ENCODE measurements around the gene TMEM129. TPM values are rescaled to one million over a fixed set of nuclear protein-coding genes. Genes with fewer than 3 reads are reported as not detected.

The TMEM129 gene
- total RNA-seq, 1 experiment from 2014 or later: 29.8 TPM

- intact Hi-C loops (cut with micrococcal nuclease; ENCODE audit: unreplicated experiment): no loop called here
- Mint-ChIP-seq H3K27me3 (ENCODE audit: unreplicated experiment) (peaks cover 8% of the 10 kb centered on the region), H3K4me3 (ENCODE audit: low read depth, unreplicated experiment) (no peak overlapping the region), H3K9me3 (ENCODE audit: low read depth, unreplicated experiment) (no peaks in the 10 kb centered on the region), H3K27ac (ENCODE audit: unreplicated experiment) (no peak overlapping the region), H3K4me1 (ENCODE audit: low read depth, unreplicated experiment) (no peaks in the 10 kb centered on the region), H3K36me3 (ENCODE audit: insufficient read depth, unreplicated experiment) (no peaks in the 10 kb centered on the region)
- DNase-seq: no peak
- BruUV-seq (replicated peaks): no TSS peak
- CTCF ChIA-PET: interaction anchor here (0.7 kb wide), 1 partner anchor 634 kb away, joined by 3 read pairs; no protein-coding TSS in a partner anchor
- no peak for TF ChIP-seq CTCF (IDR thresholded peaks at IDR 0.05; ENCODE audit: unreplicated experiment)
Observed at GRCh38 chr4:1759170-1759817, 38.2 kb upstream of the TMEM129 start.

GRCh38 chr4:1758306-1759121 is 37.4 kb upstream of the TMEM129 start:
- H3K4me1 Mint-ChIP-seq (ENCODE audit: low read depth, unreplicated experiment): no peaks in the 10 kb centered on the region
- no peaks in the 10 kb centered on the region for H3K9me3 Mint-ChIP-seq (ENCODE audit: low read depth, unreplicated experiment)
- no TSS peak for BruUV-seq (replicated peaks)
- CTCF ChIA-PET: interaction anchor here (0.6 to 0.7 kb wide), 3 partner anchors 25 to 635 kb away, joined by 3 to 4 read pairs (median 3); no protein-coding TSS in a partner anchor
- no peaks in the 10 kb centered on the region for H3K36me3 Mint-ChIP-seq (ENCODE audit: insufficient read depth, unreplicated experiment)
- DNase-seq: no peak
- TF ChIP-seq CTCF (IDR thresholded peaks at IDR 0.05; ENCODE audit: unreplicated experiment): no peak
- no peak overlapping the region for H3K4me3 Mint-ChIP-seq (ENCODE audit: low read depth, unreplicated experiment)
- intact Hi-C loops (cut with micrococcal nuclease; ENCODE audit: unreplicated experiment): no loop called here
- H3K27me3 Mint-ChIP-seq (ENCODE audit: unreplicated experiment): peaks cover 8% of the 10 kb centered on the region
- no peak overlapping the region for H3K27ac Mint-ChIP-seq (ENCODE audit: unreplicated experiment)

- Mint-ChIP-seq H3K4me3 (ENCODE audit: low read depth, unreplicated experiment) (no peak overlapping the region), H3K4me1 (ENCODE audit: low read depth, unreplicated experiment) (no peaks in the 10 kb centered on the region), H3K9me3 (ENCODE audit: low read depth, unreplicated experiment) (no peaks in the 10 kb centered on the region), H3K27ac (ENCODE audit: unreplicated experiment) (no peak overlapping the region), H3K36me3 (ENCODE audit: insufficient read depth, unreplicated experiment) (no peaks in the 10 kb centered on the region), H3K27me3 (ENCODE audit: unreplicated experiment) (peaks cover 8% of the 10 kb centered on the region)
- CTCF ChIA-PET: interaction anchor here (0.6 to 0.7 kb wide), 2 partner anchors 26 to 109 kb away, joined by 3 to 4 read pairs; no protein-coding TSS in a partner anchor
- TF ChIP-seq CTCF (IDR thresholded peaks at IDR 0.05; ENCODE audit: unreplicated experiment): no peak
- BruUV-seq (replicated peaks): no TSS peak
- no peak for DNase-seq
- intact Hi-C loops (cut with micrococcal nuclease; ENCODE audit: unreplicated experiment): no loop called here
Observed at GRCh38 chr4:1757836-1758235, 36.7 kb upstream of the TMEM129 start.

- H3K4me1 Mint-ChIP-seq (ENCODE audit: low read depth, unreplicated experiment): no peaks in the 10 kb centered on the region
- intact Hi-C loops (cut with micrococcal nuclease; ENCODE audit: unreplicated experiment): no loop called here
- TF ChIP-seq CTCF (IDR thresholded peaks at IDR 0.05; ENCODE audit: unreplicated experiment): no peak
Observed at GRCh38 chr4:1756893-1757779, 36.0 kb upstream of the TMEM129 start.

More at GRCh38 chr4:1756893-1757779, 36.0 kb upstream of the TMEM129 start:
- CTCF ChIA-PET: interaction anchor here (0.7 kb wide), 1 partner anchor 108 kb away, joined by 4 read pairs; no protein-coding TSS in a partner anchor
- Mint-ChIP-seq H3K9me3 (ENCODE audit: low read depth, unreplicated experiment) (no peaks in the 10 kb centered on the region), H3K27me3 (ENCODE audit: unreplicated experiment) (peaks cover 3% of the 10 kb centered on the region), H3K36me3 (ENCODE audit: insufficient read depth, unreplicated experiment) (no peaks in the 10 kb centered on the region), H3K27ac (ENCODE audit: unreplicated experiment) (no peak overlapping the region), H3K4me3 (ENCODE audit: low read depth, unreplicated experiment) (no peak overlapping the region)
- DNase-seq: no peak
- BruUV-seq (replicated peaks): no TSS peak
